Activated CD4-positive, alpha-beta T cell treated with anti-CD3 and anti-CD28 coated beads, Interleukin-2, Interleukin-4, amounts not matched to agents 100 ng/mL and 50 ng/mL, durations not matched to agents 16 hours and 8 hours (primary cell): ENCODE measurements around the gene ARSK.

Source experiments
- DNase-seq: peaks from one replicate; pipeline ENCODE4 v3.0.0-alpha.2; 2020; ENCODE audit warnings: low spot score

Gene ARSK

GRCh38 chr5:95649274-95649673 lies 94.4 kb downstream of the ARSK start:
- DNase-seq: no peak

- DNase-seq: no peak
These were observed 95.1 kb downstream of the ARSK start for GRCh38 chr5:95649842-95650620.

- no peak for DNase-seq
These were observed 97.9 kb downstream of the ARSK start for GRCh38 chr5:95652849-95653248.

GRCh38 chr5:95654196-95654595 lies 99.3 kb downstream of the ARSK start:
- DNase-seq: no peak
